Measurements from ENCODE around the gene CD151. TPM values are rescaled to one million over a fixed set of nuclear protein-coding genes. Genes with fewer than 3 reads are reported as not detected.

The CD151 gene
- total RNA-seq, 1 experiment from 2014 or later, result 115 TPM

DNA sequence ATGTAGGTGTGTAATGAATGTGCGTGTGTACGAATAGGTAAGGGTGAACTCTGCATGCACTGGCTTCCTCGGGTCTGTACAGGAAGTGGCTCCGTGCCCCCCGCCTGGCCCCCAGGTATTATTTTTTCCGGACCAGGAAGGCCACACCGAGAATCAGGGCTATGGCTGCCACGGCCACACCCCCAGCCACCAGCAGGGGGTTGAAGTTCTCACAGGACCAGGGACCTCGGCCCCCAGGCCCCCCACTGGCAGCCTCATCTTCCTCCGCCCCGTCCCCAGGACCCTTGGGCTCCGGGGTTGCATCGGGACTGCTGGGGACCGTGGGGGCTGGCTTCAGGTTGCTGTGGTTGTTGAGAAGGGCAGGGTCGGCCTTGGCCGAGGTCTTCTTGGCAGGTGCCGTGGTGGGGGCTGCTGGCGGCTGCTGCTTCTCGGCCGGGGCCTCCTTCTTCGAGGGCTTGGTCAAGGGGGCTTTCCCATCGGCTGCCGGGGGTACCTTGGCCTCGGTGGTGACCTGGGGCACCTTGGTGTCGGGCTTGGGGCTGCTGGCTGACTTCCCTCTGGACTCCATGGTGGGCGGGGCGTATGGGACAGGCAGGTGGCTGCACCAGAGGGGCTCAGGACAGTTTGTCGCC is 44.6 kb upstream of the CD151 start (continued):
- TF ChIP-seq NFE2L1 (CRISPR knock-in tag; IDR thresholded peaks at IDR 0.05) (no peak), PRRX2 (CRISPR knock-in tag; IDR thresholded peaks at IDR 0.05) (no peak), CBFB (CRISPR knock-in tag; IDR thresholded peaks at IDR 0.05; ENCODE audit: low read depth) (no peak), CREM (CRISPR knock-in tag; IDR thresholded peaks at IDR 0.05) (no peak)
- TF ChIP-seq, protein P1, sequence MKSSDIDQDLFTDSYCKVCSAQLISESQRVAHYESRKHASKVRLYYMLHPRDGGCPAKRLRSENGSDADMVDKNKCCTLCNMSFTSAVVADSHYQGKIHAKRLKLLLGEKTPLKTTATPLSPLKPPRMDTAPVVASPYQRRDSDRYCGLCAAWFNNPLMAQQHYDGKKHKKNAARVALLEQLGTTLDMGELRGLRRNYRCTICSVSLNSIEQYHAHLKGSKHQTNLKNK (CRISPR knock-in tag; IDR thresholded peaks at IDR 0.05), result no peak
- TF ChIP-seq, protein P2, sequence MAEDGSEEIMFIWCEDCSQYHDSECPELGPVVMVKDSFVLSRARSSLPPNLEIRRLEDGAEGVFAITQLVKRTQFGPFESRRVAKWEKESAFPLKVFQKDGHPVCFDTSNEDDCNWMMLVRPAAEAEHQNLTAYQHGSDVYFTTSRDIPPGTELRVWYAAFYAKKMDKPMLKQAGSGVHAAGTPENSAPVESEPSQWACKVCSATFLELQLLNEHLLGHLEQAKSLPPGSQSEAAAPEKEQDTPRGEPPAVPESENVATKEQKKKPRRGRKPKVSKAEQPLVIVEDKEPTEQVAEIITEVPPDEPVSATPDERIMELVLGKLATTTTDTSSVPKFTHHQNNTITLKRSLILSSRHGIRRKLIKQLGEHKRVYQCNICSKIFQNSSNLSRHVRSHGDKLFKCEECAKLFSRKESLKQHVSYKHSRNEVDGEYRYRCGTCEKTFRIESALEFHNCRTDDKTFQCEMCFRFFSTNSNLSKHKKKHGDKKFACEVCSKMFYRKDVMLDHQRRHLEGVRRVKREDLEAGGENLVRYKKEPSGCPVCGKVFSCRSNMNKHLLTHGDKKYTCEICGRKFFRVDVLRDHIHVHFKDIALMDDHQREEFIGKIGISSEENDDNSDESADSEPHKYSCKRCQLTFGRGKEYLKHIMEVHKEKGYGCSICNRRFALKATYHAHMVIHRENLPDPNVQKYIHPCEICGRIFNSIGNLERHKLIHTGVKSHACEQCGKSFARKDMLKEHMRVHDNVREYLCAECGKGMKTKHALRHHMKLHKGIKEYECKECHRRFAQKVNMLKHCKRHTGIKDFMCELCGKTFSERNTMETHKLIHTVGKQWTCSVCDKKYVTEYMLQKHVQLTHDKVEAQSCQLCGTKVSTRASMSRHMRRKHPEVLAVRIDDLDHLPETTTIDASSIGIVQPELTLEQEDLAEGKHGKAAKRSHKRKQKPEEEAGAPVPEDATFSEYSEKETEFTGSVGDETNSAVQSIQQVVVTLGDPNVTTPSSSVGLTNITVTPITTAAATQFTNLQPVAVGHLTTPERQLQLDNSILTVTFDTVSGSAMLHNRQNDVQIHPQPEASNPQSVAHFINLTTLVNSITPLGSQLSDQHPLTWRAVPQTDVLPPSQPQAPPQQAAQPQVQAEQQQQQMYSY (CRISPR knock-in tag; IDR thresholded peaks at IDR 0.05), result no peak
- TF ChIP-seq, protein P3, sequence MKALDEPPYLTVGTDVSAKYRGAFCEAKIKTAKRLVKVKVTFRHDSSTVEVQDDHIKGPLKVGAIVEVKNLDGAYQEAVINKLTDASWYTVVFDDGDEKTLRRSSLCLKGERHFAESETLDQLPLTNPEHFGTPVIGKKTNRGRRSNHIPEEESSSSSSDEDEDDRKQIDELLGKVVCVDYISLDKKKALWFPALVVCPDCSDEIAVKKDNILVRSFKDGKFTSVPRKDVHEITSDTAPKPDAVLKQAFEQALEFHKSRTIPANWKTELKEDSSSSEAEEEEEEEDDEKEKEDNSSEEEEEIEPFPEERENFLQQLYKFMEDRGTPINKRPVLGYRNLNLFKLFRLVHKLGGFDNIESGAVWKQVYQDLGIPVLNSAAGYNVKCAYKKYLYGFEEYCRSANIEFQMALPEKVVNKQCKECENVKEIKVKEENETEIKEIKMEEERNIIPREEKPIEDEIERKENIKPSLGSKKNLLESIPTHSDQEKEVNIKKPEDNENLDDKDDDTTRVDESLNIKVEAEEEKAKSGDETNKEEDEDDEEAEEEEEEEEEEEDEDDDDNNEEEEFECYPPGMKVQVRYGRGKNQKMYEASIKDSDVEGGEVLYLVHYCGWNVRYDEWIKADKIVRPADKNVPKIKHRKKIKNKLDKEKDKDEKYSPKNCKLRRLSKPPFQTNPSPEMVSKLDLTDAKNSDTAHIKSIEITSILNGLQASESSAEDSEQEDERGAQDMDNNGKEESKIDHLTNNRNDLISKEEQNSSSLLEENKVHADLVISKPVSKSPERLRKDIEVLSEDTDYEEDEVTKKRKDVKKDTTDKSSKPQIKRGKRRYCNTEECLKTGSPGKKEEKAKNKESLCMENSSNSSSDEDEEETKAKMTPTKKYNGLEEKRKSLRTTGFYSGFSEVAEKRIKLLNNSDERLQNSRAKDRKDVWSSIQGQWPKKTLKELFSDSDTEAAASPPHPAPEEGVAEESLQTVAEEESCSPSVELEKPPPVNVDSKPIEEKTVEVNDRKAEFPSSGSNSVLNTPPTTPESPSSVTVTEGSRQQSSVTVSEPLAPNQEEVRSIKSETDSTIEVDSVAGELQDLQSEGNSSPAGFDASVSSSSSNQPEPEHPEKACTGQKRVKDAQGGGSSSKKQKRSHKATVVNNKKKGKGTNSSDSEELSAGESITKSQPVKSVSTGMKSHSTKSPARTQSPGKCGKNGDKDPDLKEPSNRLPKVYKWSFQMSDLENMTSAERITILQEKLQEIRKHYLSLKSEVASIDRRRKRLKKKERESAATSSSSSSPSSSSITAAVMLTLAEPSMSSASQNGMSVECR (CRISPR knock-in tag; IDR thresholded peaks at IDR 0.05; ENCODE audit: borderline replicate concordance), result no peak

DNA sequence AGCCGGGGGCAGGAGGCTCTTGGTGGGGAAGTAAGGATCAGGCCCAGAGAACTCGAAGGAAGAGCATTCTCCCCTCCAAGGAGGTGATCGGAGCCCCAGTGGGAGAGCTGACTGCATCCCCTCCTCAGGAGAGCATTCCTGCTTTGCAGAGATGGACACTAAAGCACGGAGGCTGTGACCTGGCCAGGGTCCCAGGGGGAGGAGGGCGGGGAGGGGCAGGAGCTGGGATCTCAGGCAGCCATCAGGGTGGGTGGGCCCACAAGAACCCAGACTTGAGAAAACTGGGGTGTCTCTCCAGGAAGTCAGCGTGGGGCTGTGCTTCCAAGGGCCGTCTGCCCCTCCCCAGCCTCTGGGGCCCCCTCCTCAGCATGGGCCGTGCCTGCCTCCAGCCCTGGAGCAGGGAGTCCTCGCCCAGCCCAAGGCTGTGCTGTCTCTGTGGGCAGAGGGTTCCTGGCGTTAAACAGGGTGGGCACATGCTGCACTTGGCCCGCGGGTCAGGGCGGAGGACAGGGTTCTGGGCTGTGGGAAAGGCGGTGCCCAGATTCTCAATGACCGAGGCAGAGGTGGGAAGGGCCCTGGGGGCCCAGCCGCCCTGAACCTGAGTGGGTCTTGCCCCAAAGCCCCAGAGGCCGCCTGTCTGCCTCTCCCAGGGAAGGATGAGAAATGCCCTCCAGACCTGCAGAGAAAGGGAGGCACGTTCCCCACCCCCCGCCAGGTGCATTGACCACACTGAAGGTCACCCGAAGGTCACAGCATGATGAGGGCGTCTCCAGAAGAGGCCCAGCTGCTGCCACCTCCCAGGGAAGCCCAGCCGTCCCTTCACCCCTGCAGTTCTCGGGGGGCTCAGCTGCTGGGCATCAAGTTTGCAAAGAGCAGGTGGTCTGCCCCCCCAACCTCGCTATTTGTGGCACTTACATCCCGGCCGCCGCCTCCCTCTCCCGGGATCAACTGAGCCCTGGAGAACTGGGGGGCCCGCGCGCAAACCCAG is 43.5 kb upstream of the CD151 start:
- ChIA-PET CTCF (interaction anchor here (0.6 to 2.5 kb wide), 7 partner anchors 12 to 353 kb away, joined by 3 to 9 read pairs (median 4); no protein-coding TSS in a partner anchor), POLR2A (interaction anchor here (0.7 to 1.1 kb wide), 3 partner anchors 30 to 71 kb away, joined by 3 to 5 read pairs (median 4); no protein-coding TSS in a partner anchor)
- Mint-ChIP-seq H3K9me3 (no peaks in the 10 kb centered on the region), H3K4me1 (peaks cover 9% of the 10 kb centered on the region; the same call in 1 of the 2 replicates), H3K27ac (no peak overlapping the region), H3K27me3 (ENCODE audit: low read depth) (no peaks in the 10 kb centered on the region), H3K4me3 (no peak overlapping the region), H3K36me3 (no peaks in the 10 kb centered on the region)
- ATAC-seq (no peak), DNase-seq (ENCODE audit: low spot score) (no peak)
- TF ChIP-seq FOXJ3 (CRISPR knock-in tag; IDR thresholded peaks at IDR 0.05; ENCODE audit: borderline replicate concordance) (no peak), ATF1 (CRISPR knock-in tag; IDR thresholded peaks at IDR 0.05) (no peak), KAT7 (CRISPR knock-in tag; IDR thresholded peaks at IDR 0.05; ENCODE audit: borderline replicate concordance) (no peak), CBFB (CRISPR knock-in tag; IDR thresholded peaks at IDR 0.05; ENCODE audit: low read depth) (0 out of 2 replicates have a peak, but pooled peaks have one; percentile 9)
- TF ChIP-seq, protein P4, sequence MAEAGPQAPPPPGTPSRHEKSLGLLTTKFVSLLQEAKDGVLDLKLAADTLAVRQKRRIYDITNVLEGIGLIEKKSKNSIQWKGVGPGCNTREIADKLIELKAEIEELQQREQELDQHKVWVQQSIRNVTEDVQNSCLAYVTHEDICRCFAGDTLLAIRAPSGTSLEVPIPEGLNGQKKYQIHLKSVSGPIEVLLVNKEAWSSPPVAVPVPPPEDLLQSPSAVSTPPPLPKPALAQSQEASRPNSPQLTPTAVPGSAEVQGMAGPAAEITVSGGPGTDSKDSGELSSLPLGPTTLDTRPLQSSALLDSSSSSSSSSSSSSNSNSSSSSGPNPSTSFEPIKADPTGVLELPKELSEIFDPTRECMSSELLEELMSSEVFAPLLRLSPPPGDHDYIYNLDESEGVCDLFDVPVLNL (CRISPR knock-in tag; IDR thresholded peaks at IDR 0.05; ENCODE audit: borderline replicate concordance, low read depth), result no peak
- TF ChIP-seq, protein P5, sequence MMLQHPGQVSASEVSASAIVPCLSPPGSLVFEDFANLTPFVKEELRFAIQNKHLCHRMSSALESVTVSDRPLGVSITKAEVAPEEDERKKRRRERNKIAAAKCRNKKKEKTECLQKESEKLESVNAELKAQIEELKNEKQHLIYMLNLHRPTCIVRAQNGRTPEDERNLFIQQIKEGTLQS (CRISPR knock-in tag; conservative IDR thresholded peaks at IDR 0.05), result no peak

Data from WTC11 (cell line).